ENCODE data around the gene LRP1B. TPM values are rescaled to one million over a fixed set of nuclear protein-coding genes. Genes with fewer than 3 reads are reported as not detected.

Gene LRP1B
- total and polyA plus RNA-seq, 8 donors, result 0.03 to 1.6 (median 0.84) TPM

DNA sequence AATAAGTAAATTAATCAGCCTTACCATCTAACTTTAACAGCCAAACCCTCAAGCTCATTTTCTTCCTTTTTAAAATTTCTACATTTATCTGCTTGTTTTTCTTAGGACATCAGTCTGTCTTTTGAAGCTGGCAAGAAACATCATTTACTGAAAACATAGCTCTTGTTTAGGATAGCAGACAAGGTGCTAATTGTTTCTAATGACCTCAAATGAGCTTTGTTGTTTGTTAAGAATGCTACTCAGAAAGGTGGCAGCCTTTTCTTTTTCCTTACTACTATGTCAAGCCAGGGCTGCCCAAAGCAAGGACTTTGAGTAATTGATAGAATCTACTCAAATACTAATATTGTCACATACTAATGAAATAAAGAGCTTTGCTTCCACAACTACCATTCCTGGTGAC lies 171.8 kb downstream of the LRP1B start:
- TF ChIP-seq, protein P1, sequence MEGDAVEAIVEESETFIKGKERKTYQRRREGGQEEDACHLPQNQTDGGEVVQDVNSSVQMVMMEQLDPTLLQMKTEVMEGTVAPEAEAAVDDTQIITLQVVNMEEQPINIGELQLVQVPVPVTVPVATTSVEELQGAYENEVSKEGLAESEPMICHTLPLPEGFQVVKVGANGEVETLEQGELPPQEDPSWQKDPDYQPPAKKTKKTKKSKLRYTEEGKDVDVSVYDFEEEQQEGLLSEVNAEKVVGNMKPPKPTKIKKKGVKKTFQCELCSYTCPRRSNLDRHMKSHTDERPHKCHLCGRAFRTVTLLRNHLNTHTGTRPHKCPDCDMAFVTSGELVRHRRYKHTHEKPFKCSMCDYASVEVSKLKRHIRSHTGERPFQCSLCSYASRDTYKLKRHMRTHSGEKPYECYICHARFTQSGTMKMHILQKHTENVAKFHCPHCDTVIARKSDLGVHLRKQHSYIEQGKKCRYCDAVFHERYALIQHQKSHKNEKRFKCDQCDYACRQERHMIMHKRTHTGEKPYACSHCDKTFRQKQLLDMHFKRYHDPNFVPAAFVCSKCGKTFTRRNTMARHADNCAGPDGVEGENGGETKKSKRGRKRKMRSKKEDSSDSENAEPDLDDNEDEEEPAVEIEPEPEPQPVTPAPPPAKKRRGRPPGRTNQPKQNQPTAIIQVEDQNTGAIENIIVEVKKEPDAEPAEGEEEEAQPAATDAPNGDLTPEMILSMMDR (IDR thresholded peaks at IDR 0.05), result no peak
- H3K27ac ChIP-seq, result no peak overlapping the region
- DNase-seq (no peak), ATAC-seq (no peak)
- H3K27me3 ChIP-seq, result no peaks in the 10 kb centered on the region
- H3K4me3 ChIP-seq, result no peak overlapping the region
- H3K4me1 ChIP-seq, result no peaks in the 10 kb centered on the region
- H3K36me3 ChIP-seq, result no peaks in the 10 kb centered on the region
- intact Hi-C loops (cut with DNase I), result no loop called here
- no peaks in the 10 kb centered on the region for H3K9me3 ChIP-seq

DNA sequence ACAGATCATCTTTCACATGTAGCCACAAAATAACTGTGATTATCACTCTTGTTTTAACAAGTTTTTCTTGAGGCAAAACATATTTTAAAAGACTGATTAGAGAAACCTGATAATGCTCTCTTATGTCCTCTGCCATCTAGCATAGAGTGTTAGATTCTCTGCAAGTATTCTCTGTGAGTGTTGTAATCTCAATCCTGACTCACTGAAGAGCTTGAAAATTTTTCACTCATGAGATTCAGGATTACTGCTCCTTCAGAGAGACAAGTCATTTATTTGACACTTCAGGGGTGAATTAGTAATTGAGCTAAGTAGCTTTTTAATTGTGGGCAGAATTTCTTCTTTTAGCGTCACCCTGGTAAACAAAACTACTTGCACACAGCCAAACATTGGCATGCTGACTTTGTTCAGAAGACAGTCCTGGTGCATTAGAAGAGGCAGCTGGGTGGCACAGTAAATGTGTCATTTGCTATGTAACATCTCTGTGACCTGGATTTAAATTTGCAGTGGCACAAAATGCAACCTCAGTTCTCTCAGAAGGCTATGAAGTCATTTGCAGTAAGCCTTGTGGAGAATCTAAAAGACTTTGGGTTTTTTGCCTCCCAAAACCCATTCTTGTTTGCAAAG lies 172.9 kb downstream of the LRP1B start:
- intact Hi-C loops (cut with DNase I), result no loop called here
- ATAC-seq, result no peak

DNA sequence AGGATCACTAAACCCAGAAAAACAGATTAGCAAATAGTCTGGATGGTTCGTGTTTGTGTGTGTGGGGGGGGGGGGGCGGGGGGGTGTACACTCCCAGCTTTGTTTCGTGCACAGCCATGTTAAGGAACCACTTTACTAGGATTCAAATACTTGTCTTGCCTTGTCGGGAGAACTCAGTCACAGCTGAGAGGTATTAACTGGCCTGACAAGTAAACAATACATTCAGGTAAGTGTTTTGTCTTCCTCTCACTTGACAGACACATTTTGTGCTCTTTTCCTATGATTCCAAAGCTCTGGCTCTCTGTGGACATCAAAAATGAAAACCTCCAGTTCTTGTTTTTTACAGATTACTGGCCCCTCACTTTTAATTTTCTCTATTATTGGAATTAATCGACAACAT lies 173.5 kb downstream of the LRP1B start:
- no peaks in the 10 kb centered on the region for H3K27me3 ChIP-seq
- TF ChIP-seq, protein P1 (IDR thresholded peaks at IDR 0.05), result no peak
- DNase-seq (no peak), ATAC-seq (peak; percentile 57)
- intact Hi-C loops (cut with DNase I), result no loop called here
- H3K9me3 ChIP-seq, result no peaks in the 10 kb centered on the region
- H3K4me3 ChIP-seq, result no peak overlapping the region
- H3K4me1 ChIP-seq, result no peaks in the 10 kb centered on the region
- no peaks in the 10 kb centered on the region for H3K36me3 ChIP-seq
- H3K27ac ChIP-seq, result no peak overlapping the region

More for the DNA sequence above, 172.9 kb downstream of the LRP1B start:
- no peaks in the 10 kb centered on the region for H3K27me3 ChIP-seq
- no peak overlapping the region for H3K27ac ChIP-seq
- TF ChIP-seq, protein P1 (IDR thresholded peaks at IDR 0.05), result no peak
- no peak for DNase-seq
- H3K4me1 ChIP-seq, result no peaks in the 10 kb centered on the region
- no peaks in the 10 kb centered on the region for H3K9me3 ChIP-seq
- no peaks in the 10 kb centered on the region for H3K36me3 ChIP-seq
- H3K4me3 ChIP-seq, result no peak overlapping the region

DNA sequence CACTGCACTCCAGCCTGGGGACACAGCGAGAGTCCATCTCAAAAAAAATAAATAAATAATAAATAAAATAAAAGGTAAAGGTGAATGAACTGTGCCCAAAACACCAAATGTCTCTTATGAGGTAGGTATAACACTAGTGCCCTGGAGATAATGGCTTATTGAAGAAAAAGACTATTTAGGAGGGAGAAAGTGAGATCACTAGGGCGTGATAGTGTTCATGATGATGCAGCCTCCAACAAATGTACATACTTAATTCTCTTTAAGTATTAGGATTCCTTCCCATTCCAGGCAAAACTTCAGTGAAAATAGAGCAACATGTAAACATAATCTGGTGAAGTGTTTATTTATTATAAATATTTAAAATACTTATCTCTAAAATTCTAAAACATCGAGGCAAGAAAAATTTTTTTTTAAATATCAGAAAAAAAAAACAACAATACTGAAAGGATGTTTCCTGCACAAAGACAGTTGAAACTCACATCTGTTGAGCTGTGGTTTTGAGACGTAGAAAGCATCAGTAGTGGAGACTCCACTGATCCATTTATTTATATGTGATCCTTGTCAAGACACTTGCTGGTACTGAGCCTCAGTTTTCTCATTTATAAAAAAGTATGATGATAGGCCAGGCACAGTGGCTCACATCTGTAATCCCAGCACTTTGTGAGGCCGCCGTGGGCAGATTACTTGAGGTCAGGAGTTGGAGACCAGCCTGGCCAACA lies 183.3 kb downstream of the LRP1B start:
- ATAC-seq (no peak), DNase-seq (no peak)
- Histone ChIP-seq H3K27me3 (no peaks in the 10 kb centered on the region), H3K36me3 (no peaks in the 10 kb centered on the region), H3K4me3 (no peak overlapping the region), H3K27ac (no peak overlapping the region), H3K4me1 (no peaks in the 10 kb centered on the region), H3K9me3 (no peaks in the 10 kb centered on the region)
- TF ChIP-seq, protein P1 (IDR thresholded peaks at IDR 0.05), result no peak
- intact Hi-C loops (cut with DNase I), result no loop called here

DNA sequence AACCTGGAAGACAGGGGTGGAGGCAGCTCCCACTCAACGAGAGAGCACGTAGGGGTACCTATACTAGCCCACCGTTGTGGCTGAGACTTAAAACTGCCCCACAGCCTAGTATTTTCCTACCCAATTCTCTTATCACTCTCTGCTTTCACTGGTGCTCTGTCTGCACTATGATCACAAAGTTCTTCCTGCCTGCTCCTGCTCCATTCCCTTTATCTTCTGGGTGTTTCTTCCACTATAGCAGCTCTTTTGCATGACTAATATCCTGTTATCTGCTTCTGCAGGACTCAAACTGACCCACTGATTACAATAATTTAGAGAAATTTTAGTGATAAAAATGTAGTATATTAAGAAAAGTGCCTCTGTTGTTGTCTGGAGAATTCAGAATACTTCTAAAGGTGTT lies 184.8 kb downstream of the LRP1B start:
- TF ChIP-seq, protein P1 (IDR thresholded peaks at IDR 0.05), result no peak
- no peaks in the 10 kb centered on the region for H3K36me3 ChIP-seq
- H3K4me1 ChIP-seq, result no peaks in the 10 kb centered on the region
- H3K27ac ChIP-seq, result no peak overlapping the region
- intact Hi-C loops (cut with DNase I), result no loop called here
- no peaks in the 10 kb centered on the region for H3K9me3 ChIP-seq
- H3K4me3 ChIP-seq, result no peak overlapping the region
- no peak for ATAC-seq
- no peak for DNase-seq
- H3K27me3 ChIP-seq, result no peaks in the 10 kb centered on the region

Measured in left lung (tissue), 10 donors.